A204.1 (cell line): ENCODE measurements around the gene NOC3L.
A peak's percentile ranks its signal among the peaks of the same experiment; 100 is the strongest.
"Not testable (repeated sequence)": the region's sequence is repeated elsewhere in the genome, so short reads cannot be mapped to it uniquely, and the experiment has no call there.

Experiments used
- FAIRE-seq: peaks from 2 replicates; lab custom pipeline; 2012; peaks lifted over from hg19 to GRCh38; lab: Jason Lieb, UNC

Gene NOC3L

DNA sequence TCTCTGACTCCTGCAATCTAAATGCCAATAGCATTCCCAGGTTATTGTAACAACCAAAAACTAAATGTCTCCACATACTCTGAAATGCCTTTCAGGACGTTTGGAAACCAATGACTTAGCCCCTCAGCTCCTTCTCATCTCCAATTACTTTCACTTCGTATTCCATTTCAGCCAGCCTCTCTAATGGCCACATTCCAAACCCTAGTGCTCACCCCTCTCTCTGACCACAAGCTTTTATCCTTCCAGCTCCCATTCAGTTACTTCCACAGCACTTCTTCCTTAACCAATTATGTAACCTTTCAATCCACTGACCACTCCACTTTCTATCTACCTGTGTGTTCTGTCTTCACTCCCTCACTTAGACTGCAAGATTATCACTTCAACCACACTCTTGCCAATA lies 4.3 kb downstream of the NOC3L start:
- no peak for FAIRE-seq

- FAIRE-seq, result no peak
These were observed 5.5 kb downstream of the NOC3L start for GRCh38 chr10:94357193-94357592.

- FAIRE-seq, result no peak
These were observed 6.9 kb downstream of the NOC3L start for GRCh38 chr10:94355841-94356240.

DNA sequence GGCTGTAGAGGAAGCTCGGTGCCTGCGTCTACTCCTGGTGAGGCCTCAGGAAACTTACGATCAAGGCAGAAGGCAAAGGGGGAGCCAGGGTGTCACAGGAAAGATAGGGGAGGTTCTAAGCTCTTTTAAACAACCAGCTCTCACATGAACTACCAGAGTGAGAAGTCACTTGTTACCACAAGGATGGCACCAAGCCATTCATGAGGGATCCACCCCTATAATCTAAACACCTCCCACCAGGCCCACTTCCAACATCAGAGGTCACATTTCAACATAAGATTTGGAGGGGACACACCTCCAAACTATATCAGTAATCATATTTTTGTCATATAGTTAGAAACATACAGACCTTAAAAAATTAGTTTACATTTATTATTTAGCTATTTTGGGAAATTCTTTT lies 9.4 kb downstream of the NOC3L start:
- no peak for FAIRE-seq

DNA sequence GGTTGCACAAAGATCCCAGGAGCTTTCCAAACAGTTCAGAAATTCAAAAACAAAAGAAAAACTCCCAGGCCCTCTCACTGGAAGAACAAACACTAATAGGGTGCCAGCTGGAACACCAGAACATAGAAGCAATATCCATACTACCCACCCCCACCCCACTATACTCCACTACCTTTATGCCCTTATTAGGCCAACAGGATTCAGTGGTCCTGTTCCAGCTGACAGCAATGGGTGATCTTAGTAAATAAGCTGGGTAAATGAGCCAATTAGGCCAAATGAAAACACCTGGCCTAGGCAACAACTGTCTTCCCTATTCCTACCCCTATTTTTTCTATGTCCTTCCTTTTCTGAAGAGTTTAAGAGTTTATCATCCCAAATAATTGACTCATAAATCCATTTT lies 11.7 kb downstream of the NOC3L start:
- no peak for FAIRE-seq

- not testable (repeated sequence) for FAIRE-seq
These were observed 12.2 kb downstream of the NOC3L start for GRCh38 chr10:94350500-94350899.

DNA sequence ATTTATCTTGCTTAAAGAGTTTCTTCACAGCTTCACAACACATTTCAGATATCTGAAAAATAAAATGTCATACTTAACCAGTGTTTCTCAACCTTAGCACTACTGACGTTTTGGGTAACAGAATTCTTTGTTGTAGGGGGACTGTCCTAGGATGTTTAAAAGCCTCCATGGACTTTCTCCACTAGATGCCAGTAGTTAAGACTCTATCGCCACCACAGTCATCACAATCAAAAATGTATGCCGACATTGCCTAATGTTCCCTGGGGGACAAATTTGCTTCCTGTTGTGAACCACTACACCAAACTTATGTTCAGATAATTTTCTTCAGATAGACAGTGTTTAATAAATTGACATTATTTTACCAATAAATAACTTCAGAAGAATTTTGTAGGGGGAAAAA lies 13.4 kb downstream of the NOC3L start:
- FAIRE-seq, result peak; percentile 27

- FAIRE-seq, result no peak
These were observed 18.1 kb downstream of the NOC3L start for GRCh38 chr10:94344522-94345122.

- no peak for FAIRE-seq
These were observed 19.6 kb downstream of the NOC3L start for GRCh38 chr10:94343151-94343550.

- no peak for FAIRE-seq
These were observed 27.9 kb downstream of the NOC3L start for GRCh38 chr10:94334857-94335256.

DNA sequence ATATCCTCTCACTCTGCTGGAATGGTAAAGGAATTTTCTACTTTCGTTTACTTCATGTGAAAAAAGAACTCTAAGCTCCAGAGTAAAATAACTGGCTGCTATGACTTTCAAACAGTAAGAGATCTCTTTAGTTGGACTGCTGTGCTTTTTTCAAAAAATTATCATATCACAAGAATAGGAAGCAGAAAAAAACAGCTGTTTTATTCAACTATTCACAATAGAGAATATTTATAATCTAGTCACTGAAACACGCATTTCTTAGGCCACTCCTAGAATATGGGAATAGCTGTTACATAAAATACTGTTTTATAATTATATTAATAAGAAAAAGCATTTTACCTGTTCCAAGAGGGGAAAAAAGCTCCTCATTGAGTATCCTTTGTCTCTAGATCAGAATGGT lies 29.7 kb downstream of the NOC3L start:
- no peak for FAIRE-seq

DNA sequence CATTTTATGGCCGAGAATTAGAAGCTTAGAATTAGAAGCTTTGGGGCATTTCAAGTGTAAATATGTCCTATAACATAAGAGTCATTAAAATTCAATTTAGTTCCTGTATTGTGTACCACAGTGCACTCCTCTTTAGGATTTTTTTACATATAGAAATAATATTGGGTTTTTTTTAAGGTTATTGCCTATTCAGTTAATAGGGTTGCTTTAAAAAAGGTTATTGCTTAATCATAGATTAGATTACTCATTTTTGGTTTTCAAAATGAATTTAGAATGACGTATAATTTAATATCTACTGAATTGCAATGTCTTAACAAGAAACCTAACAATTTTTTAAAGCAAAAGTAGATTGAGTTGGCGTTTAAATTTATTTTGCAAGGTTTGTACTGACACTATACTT lies 34.1 kb downstream of the NOC3L start:
- peak; percentile 39 for FAIRE-seq

DNA sequence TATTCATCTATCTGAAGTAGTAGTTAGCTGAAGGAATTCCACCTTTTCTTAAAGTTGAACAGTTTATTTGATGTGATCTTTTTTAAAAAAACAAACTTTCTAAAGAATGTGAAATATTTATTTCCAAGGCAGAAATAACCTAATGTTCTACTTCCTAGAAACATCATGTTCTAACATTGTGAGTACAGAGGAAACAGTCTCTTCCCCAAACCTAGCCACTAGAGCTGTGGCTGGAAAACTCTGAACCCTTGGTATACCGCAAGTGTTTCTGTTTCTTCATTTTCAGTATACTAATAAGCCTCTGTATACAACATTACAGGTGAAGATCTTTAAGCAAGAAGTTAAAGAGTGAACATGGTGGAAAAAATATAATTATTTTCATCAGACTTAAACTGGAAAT lies 35.1 kb downstream of the NOC3L start:
- peak; percentile 39 for FAIRE-seq

GRCh38 chr10:94324609-94325233 lies 38.0 kb downstream of the NOC3L start:
- FAIRE-seq, result no peak

- peak; percentile 94 for FAIRE-seq
These were observed 42.3 kb downstream of the NOC3L start for GRCh38 chr10:94320285-94320914.

GRCh38 chr10:94316560-94316959 lies 46.2 kb downstream of the NOC3L start:
- no peak for FAIRE-seq

DNA sequence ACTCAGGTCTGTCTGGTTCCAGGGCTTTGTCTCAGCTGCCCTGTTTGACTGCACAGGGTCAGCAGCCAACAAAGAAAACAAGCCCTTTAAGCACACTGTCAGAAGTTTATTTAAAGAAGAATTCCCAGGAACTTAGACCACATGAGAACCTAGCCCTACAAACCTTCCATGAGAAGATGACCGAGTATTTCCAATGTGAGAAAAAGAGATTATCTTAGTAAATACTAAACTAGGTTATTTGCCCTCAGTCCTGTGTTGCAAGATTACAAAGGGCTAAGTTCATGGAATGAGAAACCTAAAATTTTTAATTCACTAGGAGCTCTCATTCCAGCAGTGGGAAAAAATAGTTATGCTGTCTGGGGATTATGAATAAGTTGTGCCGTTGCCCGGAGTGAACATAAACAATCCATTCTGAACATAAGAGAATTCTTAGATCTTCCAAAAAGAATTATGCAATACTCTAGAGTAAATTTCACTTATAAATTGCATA lies 46.7 kb downstream of the NOC3L start:
- FAIRE-seq, result no peak

- no peak for FAIRE-seq
These were observed 47.7 kb downstream of the NOC3L start for GRCh38 chr10:94315024-94315451.

DNA sequence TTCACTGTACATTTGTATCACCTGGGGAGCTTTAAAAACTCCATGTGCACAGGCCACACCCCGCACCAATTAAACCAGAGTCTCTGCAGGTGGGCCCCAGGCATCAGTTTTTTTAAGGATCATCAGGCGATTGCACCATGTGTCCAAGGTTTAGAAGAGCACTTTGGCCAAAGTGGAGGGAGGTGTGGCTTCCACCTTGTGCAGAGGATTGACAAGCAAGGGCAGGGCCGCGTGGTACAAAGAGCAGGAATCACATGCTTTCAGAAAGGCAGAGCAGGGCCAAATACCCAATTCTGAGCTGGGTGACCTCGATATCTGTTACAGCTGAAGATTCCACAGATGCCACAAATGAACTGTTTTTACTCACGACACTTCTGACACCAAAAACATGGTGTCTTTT lies 52.4 kb downstream of the NOC3L start:
- FAIRE-seq, result no peak

GRCh38 chr10:94308866-94309265 lies 53.9 kb downstream of the NOC3L start:
- no peak for FAIRE-seq

- no peak for FAIRE-seq
These were observed 55.6 kb downstream of the NOC3L start for GRCh38 chr10:94307046-94307615.

DNA sequence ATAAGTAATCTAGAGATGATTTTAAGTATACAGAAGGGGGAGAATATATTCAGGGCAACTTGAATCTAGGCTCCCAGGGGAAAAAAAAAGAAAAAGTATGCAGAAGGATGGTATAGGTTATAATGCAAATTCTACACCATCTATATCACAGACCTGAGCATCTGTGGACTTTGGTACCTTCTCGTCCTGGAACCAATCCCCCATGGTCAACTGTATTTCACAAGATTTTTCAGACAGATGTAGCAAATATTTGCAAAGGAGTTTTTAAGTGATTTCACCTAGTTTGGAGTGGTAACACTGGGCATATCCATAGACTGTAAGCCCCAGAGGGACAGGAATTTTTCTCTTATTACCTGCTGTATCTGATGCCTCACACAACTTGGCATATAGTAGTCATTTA lies 58.8 kb downstream of the NOC3L start:
- no peak for FAIRE-seq

DNA sequence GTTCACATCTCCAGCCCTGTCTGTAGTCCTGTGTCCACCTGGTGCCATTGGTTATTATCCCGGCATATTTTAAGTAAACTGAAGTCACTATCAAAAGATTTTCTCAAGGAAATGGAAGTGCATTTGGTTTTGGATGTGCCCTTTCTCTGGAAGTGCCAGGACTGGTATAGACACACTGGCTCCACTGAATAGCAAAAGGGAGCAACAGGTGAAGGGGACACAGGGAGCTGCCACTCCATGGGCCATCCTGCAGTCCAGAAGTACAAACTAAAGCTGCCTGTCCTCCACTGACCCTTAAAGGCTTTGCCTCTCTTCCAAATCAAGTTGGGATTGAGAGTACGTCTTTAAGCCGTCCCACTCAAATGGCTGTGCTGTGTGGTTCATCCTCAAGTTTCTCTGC lies 62.7 kb downstream of the NOC3L start:
- FAIRE-seq, result no peak
